HepG2 (cell line): ENCODE results near the gene CAPZA1. TPM values are rescaled to one million over a fixed set of nuclear protein-coding genes. Genes with fewer than 3 reads are reported as not detected.

Experiments used
- AGO1 ChIP-seq: fragments of 200-400 bp; formaldehyde crosslinking; IDR thresholded peaks from 2 replicates; pipeline ENCODE4 v1.6.1; 2017; ENCODE audit warnings: mild to moderate bottlenecking, low read depth, low read length, moderate library complexity; ENCODE audit not compliant: poor library complexity, severe bottlenecking
- BCL3 ChIP-seq: sonication (generic); formaldehyde crosslinking; IDR thresholded peaks from 2 replicates; pipeline ENCODE4 v1.5.1; 2020; ENCODE audit warnings: mild to moderate bottlenecking, missing genetic modification reagents, moderate library complexity
- CEBPG ChIP-seq: IDR thresholded peaks from 2 replicates; pipeline ENCODE4 v1.6.1; 2016
- DNMT3B ChIP-seq: conservative IDR thresholded peaks from 2 replicates; pipeline ENCODE4 v1.6.1; 2016; ENCODE audit warnings: missing biosample characterization, control low read depth
- EED ChIP-seq: sonication (generic); formaldehyde crosslinking; IDR thresholded peaks from 2 replicates; pipeline ENCODE4 v1.5.0; 2020; ENCODE audit warnings: mild to moderate bottlenecking, missing genetic modification reagents
- FOXA3 ChIP-seq: IDR thresholded peaks from 2 replicates; pipeline ENCODE4 v1.6.1; 2016; ENCODE audit warnings: missing genetic modification reagents, missing compliant biosample characterization
- GABPB1 ChIP-seq: IDR thresholded peaks from 2 replicates; pipeline ENCODE4 v1.6.1; 2016; ENCODE audit warnings: mild to moderate bottlenecking, missing genetic modification reagents, moderate library complexity, missing compliant biosample characterization
- HNF4A ChIP-seq: sonication (generic); formaldehyde crosslinking; IDR thresholded peaks from 2 replicates; pipeline ENCODE4 v1.4.0; 2020; ENCODE audit warnings: missing genetic modification reagents
- IRF9 ChIP-seq: sonication (generic); formaldehyde crosslinking; IDR thresholded peaks from 2 replicates; pipeline ENCODE4 v1.8.0; 2022; ENCODE audit warnings: missing genetic modification reagents, mild to moderate bottlenecking, borderline replicate concordance
- NRL ChIP-seq: sonication (generic); formaldehyde crosslinking; IDR thresholded peaks from 2 replicates; pipeline ENCODE4 v1.5.0; 2020; ENCODE audit warnings: missing genetic modification reagents, mild to moderate bottlenecking, moderate library complexity, borderline replicate concordance
- PAX8 ChIP-seq: sonication (generic); formaldehyde crosslinking; IDR thresholded peaks from 2 replicates; pipeline ENCODE4 v1.8.0; 2022; ENCODE audit warnings: mild to moderate bottlenecking, missing genetic modification reagents, borderline replicate concordance
- POLR2A ChIP-seq, 2 experiments: IDR thresholded peaks; 2 replicates each; pipeline ENCODE4 v1.6.1; 2011; ENCODE audit warnings: low read depth in 2 of 2, low read length in 2 of 2, mild to moderate bottlenecking in 1 of 2, moderate library complexity in 1 of 2; ENCODE audit not compliant: insufficient read depth in 1 of 2
- POLR2AphosphoS2 ChIP-seq: IDR thresholded peaks from 2 replicates; pipeline ENCODE4 v1.6.1; 2011; ENCODE audit warnings: low read depth, low read length, improper control_type of control experiment
- POLR2G ChIP-seq: fragments of 200-400 bp; formaldehyde crosslinking; IDR thresholded peaks from 2 replicates; pipeline ENCODE4 v1.6.1; 2018; ENCODE audit warnings: mild to moderate bottlenecking, low read depth, low read length, moderate library complexity
- RFXAP ChIP-seq: sonication (generic); formaldehyde crosslinking; IDR thresholded peaks from 2 replicates; pipeline ENCODE4 v1.4.0; 2020; ENCODE audit warnings: missing genetic modification reagents, borderline replicate concordance
- SIX4 ChIP-seq: sonication (generic); formaldehyde crosslinking; IDR thresholded peaks from 2 replicates; pipeline ENCODE4 v1.4.0; 2020; ENCODE audit warnings: missing genetic modification reagents
- SP5 ChIP-seq: IDR thresholded peaks from 2 replicates; pipeline ENCODE4 v1.6.1; 2016; ENCODE audit warnings: low read depth, borderline replicate concordance
- TCF7 ChIP-seq: sonication (generic); IDR thresholded peaks from 2 replicates; pipeline ENCODE4 v1.6.1; 2016; ENCODE audit warnings: antibody characterized with exemption, low read depth
- TFAP4 ChIP-seq: sonication (generic); IDR thresholded peaks from 2 replicates; pipeline ENCODE4 v1.6.1; 2016; ENCODE audit warnings: low read depth, borderline replicate concordance
- ZBTB33 ChIP-seq: sonication (generic); formaldehyde crosslinking; IDR thresholded peaks from 2 replicates; pipeline ENCODE4 v1.4.0; 2020; ENCODE audit warnings: missing genetic modification reagents
- ZFP91 ChIP-seq: sonication (generic); formaldehyde crosslinking; IDR thresholded peaks from 2 replicates; pipeline ENCODE4 v1.9.0; 2022; ENCODE audit warnings: missing genetic modification reagents, mild to moderate bottlenecking, borderline replicate concordance
- ZNF337 ChIP-seq: sonication (generic); formaldehyde crosslinking; IDR thresholded peaks from 2 replicates; pipeline ENCODE4 v1.5.1; 2020; ENCODE audit warnings: missing genetic modification reagents, low read depth, mild to moderate bottlenecking, borderline replicate concordance
- ZNF839 ChIP-seq: sonication (generic); formaldehyde crosslinking; IDR thresholded peaks from 2 replicates; pipeline ENCODE4 v1.4.0; 2020; ENCODE audit warnings: missing genetic modification reagents, mild to moderate bottlenecking, borderline replicate concordance
- polyA plus RNA-seq, 8 experiments: library from polyadenylated mRNA; depleted of rRNA in 3 of 8; stranded (reverse) in 7 of 8; unstranded in 1 of 8; fragments of >200 nt; fragmentation: Illumina TruSeq in 4 of 8; extraction: Trizol in 4 of 8; gene quantifications; 2 replicates each; pipeline versions ENCODE4 v1.2.1 to v1.2.3, GENCODE V29; 2011 to 2016; ENCODE audit warnings: low read depth in 4 of 8, missing spikeins in 1 of 8, mixed read lengths in 1 of 8; ENCODE audit not compliant: insufficient read depth in 1 of 8
- total RNA-seq, 5 experiments: library from RNA; depleted of rRNA; stranded (reverse); fragments of >200 nt; fragmentation: Illumina TruSeq; extraction: Trizol; gene quantifications; 2 replicates each; pipeline ENCODE4 v1.2.3, GENCODE V29; 2016; ENCODE audit warnings: low read depth in 1 of 5

The CAPZA1 gene
- total and polyA plus RNA-seq, 2 of the 13 experiments (the other 11 are each of a cell fraction or from before 2014, with no cell fraction given) = 67.0 to 117 TPM

GRCh38 chr1:112704934-112705627 is 85.4 kb downstream of the CAPZA1 start (continued):
- TF ChIP-seq GABPB1 (CRISPR knock-in tag) (peak; percentile 64), CEBPG (no peak), POLR2G (peak; percentile 57), ZBTB33 (no peak), NRL (CRISPR knock-in tag) (0 out of 2 replicates have a peak, but pooled peaks have one; percentile 58), SIX4 (CRISPR knock-in tag) (peak; percentile 81), SP5 (CRISPR knock-in tag) (0 out of 2 replicates have a peak, but pooled peaks have one; percentile 3), POLR2AphosphoS2 (peak; percentile 62; the same call in 1 of the 2 replicates), FOXA3 (CRISPR knock-in tag) (0 out of 2 replicates have a peak, but pooled peaks have one; percentile 33), TFAP4 (peak; percentile 29; the same call in 1 of the 2 replicates), HNF4A (peak; percentile 85), EED (no peak), AGO1 (no peak), POLR2A (IDR thresholded peaks at IDR 0.05; ENCODE audit: insufficient read depth in 1 of 2, low read depth in 2 of 2, low read length in 2 of 2) (peak in 1 of 2 experiments; percentile 57; a peak in 1 of 4 replicates), PAX8 (CRISPR knock-in tag) (no peak), ZFP91 (CRISPR knock-in tag) (peak; percentile 48; the same call in 1 of the 2 replicates), ZNF839 (CRISPR knock-in tag) (no peak), BCL3 (CRISPR knock-in tag) (peak; percentile 74; the same call in 1 of the 2 replicates), RFXAP (CRISPR knock-in tag) (no peak), IRF9 (0 out of 2 replicates have a peak, but pooled peaks have one; percentile 54), ZNF337 (CRISPR knock-in tag) (0 out of 2 replicates have a peak, but pooled peaks have one; percentile 53), DNMT3B (peak; percentile 79), TCF7 (no peak)
